ENCODE results near the gene PRELID1.

- TF ChIP-seq CTCF (IDR thresholded peaks at IDR 0.05): no peak
- no peak for TF ChIP-seq POLR2AphosphoS5 (IDR thresholded peaks at IDR 0.05)
- no peak for TF ChIP-seq POLR2A (IDR thresholded peaks at IDR 0.05)
- no peak for TF ChIP-seq EP300 (IDR thresholded peaks at IDR 0.05; ENCODE audit: low read depth)
Measured at GRCh38 chr5:177271113-177271512, 32.5 kb upstream of the PRELID1 start.

Data from transverse colon (tissue), 4 donors.